GM18502 (cell line): ENCODE results near the gene RIBC1.
"Not testable (repeated sequence)": the region's sequence is repeated elsewhere in the genome, so short reads cannot be mapped to it uniquely, and the experiment has no call there.

ENCODE experiments used
- ATAC-seq: cut with Tn5 transposase; IDR thresholded peaks from one replicate; pipeline ENCODE4 v1.9.1; 2021; ENCODE audit warnings: mild to moderate bottlenecking; ENCODE audit not compliant: unreplicated experiment, poor library complexity

The RIBC1 gene

GRCh38 chrX:53433651-53434639 is 11.3 kb downstream of the RIBC1 start, which contains the start of gene HSD17B10:
TSS of gene HSD17B10 (minus strand) at chrX:53434370. CDS start at chrX:53434345, 25 bp downstream.
- peak; percentile 88 for ATAC-seq

GRCh38 chrX:53435997-53436396 is 13.3 kb downstream of the RIBC1 start:
- ATAC-seq: peak; percentile 88

- ATAC-seq: no peak
Measured at GRCh38 chrX:53437206-53437605, 14.5 kb downstream of the RIBC1 start.

- no peak for ATAC-seq
Measured at GRCh38 chrX:53438174-53438831, 15.6 kb downstream of the RIBC1 start.

GRCh38 chrX:53438832-53439230 is 16.2 kb downstream of the RIBC1 start:
- ATAC-seq: no peak

GRCh38 chrX:53440101-53440500 is 17.4 kb downstream of the RIBC1 start:
- no peak for ATAC-seq

GRCh38 chrX:53440621-53441517 is 18.2 kb downstream of the RIBC1 start:
- no peak for ATAC-seq

GRCh38 chrX:53441531-53442321 is 19.1 kb downstream of the RIBC1 start:
- ATAC-seq: peak; percentile 67

GRCh38 chrX:53442322-53442631 is 19.6 kb downstream of the RIBC1 start:
- no peak for ATAC-seq

GRCh38 chrX:53445977-53446376 is 23.3 kb downstream of the RIBC1 start:
- ATAC-seq: no peak

GRCh38 chrX:53447441-53447840 is 24.8 kb downstream of the RIBC1 start:
- no peak for ATAC-seq

GRCh38 chrX:53449632-53450031 is 27.0 kb downstream of the RIBC1 start:
- no peak for ATAC-seq

GRCh38 chrX:53452812-53453211 is 30.1 kb downstream of the RIBC1 start:
- no peak for ATAC-seq

GRCh38 chrX:53456254-53456653 is 33.6 kb downstream of the RIBC1 start:
- no peak for ATAC-seq

GRCh38 chrX:53458082-53458481 is 35.4 kb downstream of the RIBC1 start:
- no peak for ATAC-seq

- ATAC-seq: not testable (repeated sequence)
Measured at GRCh38 chrX:53468659-53469058, 46.0 kb downstream of the RIBC1 start.

GRCh38 chrX:53471346-53471745 is 48.7 kb downstream of the RIBC1 start:
- ATAC-seq: no peak

- ATAC-seq: no peak
Measured at GRCh38 chrX:53474707-53475106, 52.0 kb downstream of the RIBC1 start.

GRCh38 chrX:53476371-53476770 is 53.7 kb downstream of the RIBC1 start:
- ATAC-seq: no peak

- no peak for ATAC-seq
Measured at GRCh38 chrX:53479301-53479700, 56.6 kb downstream of the RIBC1 start.
